Coronary artery (tissue), 2 donors: ENCODE measurements around the gene NCBP3.
A peak's percentile ranks its signal among the peaks of the same experiment; 100 is the strongest.
"Not testable (repeated sequence)": the region's sequence is repeated elsewhere in the genome, so short reads cannot be mapped to it uniquely, and the experiment has no call there.

Source experiments
- DNase-seq: peaks from one replicate; pipeline ENCODE4 v3.0.0-alpha.2; 2017; ENCODE audit warnings: low spot score
- H3K27ac ChIP-seq, 2 donors: fragments of 200-600 bp; sonication (generic); one replicate each; pipeline ENCODE4 v1.5.1; 2016 to 2019
- H3K4me3 ChIP-seq: fragments of 200-600 bp; sonication (generic); 2 replicates; pipeline ENCODE4 v1.5.1; 2016; ENCODE audit warnings: mild to moderate bottlenecking, moderate library complexity
- TF ChIP-seq, protein P1 (sequence below): fragments of 200-600 bp; sonication (generic); IDR thresholded peaks from one replicate; pipeline ENCODE4 v1.5.1; 2019; ENCODE audit warnings: antibody characterized with exemption

The NCBP3 gene

DNA sequence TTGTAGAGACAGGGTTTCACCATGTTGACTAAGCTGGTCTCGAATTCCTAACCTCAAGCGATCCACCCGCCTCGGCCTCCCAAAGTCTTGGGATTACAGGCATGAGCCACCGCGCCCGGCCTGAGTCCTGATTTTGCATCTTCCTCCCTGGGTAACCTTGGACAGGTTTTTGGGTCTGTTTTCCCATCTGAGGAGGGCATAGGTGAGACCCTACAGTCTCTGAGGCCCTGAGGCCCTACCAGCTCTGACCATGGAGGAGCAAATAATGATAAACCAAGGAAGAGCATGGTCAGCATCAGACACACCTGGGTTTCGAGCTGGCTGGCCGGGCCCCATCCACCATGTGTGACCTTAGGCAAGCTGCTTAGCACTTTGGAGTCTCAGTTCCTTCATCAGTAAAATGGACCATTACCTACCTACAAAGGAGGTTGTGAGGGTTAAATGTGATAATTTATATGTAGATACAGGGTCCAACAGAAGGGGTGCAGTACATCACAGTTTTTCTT is 1.2 kb upstream of the NCBP3 start:
- no peak overlapping the region for H3K4me3 ChIP-seq
- H3K27ac ChIP-seq, result no peak overlapping the region
- DNase-seq, result no peak
- TF ChIP-seq, protein P1, sequence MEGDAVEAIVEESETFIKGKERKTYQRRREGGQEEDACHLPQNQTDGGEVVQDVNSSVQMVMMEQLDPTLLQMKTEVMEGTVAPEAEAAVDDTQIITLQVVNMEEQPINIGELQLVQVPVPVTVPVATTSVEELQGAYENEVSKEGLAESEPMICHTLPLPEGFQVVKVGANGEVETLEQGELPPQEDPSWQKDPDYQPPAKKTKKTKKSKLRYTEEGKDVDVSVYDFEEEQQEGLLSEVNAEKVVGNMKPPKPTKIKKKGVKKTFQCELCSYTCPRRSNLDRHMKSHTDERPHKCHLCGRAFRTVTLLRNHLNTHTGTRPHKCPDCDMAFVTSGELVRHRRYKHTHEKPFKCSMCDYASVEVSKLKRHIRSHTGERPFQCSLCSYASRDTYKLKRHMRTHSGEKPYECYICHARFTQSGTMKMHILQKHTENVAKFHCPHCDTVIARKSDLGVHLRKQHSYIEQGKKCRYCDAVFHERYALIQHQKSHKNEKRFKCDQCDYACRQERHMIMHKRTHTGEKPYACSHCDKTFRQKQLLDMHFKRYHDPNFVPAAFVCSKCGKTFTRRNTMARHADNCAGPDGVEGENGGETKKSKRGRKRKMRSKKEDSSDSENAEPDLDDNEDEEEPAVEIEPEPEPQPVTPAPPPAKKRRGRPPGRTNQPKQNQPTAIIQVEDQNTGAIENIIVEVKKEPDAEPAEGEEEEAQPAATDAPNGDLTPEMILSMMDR, result no peak

DNA sequence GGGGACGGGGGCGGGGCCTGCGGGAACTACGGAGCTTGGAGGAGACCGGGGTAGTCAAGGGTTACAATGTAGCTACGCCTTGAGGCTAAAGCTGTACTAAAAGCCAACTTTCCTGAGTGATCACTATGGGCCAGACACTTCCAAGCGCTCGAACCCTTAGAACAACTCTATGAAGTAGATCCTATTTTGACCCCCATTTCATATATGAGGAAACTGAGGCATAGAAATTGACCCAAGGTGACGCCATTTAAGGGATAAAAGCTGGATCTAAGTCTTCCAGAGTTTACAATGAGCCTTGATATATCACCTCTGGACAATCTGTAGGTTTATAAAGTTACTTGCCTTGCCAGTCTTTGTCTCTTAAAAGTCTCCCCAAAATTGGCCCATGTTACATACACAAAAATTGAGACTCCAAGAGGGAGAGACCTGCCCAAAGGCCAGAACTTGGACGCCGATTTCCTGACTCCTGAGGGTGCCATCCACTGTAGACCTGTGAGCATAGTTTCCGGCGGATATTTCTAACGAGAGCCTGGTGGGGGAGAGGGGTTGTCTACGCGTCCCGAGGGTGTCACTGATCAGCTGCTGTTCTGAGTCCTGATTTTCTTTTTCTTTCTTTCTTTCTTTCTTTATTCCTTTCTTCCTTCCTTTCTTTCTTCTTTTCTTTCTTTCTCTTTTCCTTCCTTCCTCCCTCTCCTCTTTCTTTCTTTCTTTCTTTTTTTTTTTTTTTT is 555 bp upstream of the NCBP3 start:
- Histone ChIP-seq H3K4me3 (peak overlapping the region; percentile 87), H3K27ac (no peak overlapping the region)
- no peak for DNase-seq
- TF ChIP-seq, protein P1, result no peak

DNA sequence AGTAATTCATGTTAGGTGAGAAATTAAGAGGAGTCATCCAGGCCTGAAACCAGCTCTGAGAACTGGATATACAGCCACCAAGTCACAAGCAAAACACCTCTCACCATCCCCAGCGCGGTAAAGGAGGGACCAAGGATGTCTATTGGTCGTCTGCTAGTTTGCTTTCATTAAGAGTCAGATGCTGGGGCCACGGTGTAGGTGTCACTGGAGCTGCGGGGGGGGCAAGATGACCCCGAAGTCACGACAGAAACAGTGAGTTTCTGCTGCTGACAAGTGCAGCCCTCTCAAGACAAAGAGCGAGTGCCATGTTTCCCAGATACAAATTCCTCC is 790 bp downstream of the NCBP3 start:
- Histone ChIP-seq H3K4me3 (peak overlapping the region; percentile 87), H3K27ac (peak overlapping the region; percentile 75 to 90)
- TF ChIP-seq, protein P1, result no peak
- no peak for DNase-seq

DNA sequence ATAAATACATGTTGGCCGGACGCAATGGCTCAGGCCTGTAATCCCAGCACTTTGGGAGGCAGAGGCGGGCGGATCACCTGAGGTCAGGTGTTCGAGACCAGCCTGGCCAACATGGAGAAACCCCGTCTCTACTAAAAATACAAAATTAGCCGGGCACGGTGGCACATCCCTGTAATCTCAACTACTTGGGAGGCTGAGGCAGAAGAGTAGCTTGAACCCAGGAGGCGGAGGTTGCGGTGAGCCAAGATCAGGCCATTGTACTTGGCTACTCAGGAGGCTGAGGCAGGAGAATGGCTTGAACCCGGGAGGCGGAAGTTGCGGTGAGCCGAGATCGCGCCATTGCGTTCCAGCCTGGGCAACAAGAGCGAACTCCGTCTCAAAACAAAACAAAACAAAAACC is 1.5 kb downstream of the NCBP3 start:
- not testable (repeated sequence) for H3K27ac ChIP-seq, DNase-seq

DNA sequence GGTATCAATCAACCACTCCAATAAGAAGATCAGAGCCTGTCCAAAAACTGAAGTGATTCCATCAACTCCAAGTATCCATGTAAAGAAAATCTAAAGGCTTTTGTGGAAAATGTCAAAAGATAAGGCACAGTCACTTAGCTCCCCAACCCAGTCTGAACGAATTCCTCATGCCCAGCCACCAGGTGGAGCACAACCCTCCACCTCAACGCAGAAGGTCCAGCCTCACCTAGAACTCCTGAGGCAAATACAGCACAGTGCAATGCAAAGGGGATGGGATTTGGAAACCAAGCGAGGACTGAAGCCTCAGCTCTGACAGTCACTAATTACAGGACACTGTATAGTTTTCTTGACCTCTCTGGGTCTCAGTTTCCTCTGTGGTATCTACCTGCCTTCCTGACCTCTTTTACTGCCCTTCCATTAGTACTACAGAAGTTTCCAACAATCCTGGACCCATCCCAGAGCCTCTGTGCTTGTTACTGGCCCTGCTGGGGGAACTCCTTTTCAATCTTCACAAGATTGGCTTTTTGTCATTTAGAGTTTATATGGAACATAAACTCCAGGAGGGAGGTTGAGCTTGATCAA is 2.0 kb downstream of the NCBP3 start:
- TF ChIP-seq, protein P1, result no peak

More for the DNA sequence above, 1.5 kb downstream of the NCBP3 start:
- H3K4me3 ChIP-seq, result not testable (repeated sequence)

DNA sequence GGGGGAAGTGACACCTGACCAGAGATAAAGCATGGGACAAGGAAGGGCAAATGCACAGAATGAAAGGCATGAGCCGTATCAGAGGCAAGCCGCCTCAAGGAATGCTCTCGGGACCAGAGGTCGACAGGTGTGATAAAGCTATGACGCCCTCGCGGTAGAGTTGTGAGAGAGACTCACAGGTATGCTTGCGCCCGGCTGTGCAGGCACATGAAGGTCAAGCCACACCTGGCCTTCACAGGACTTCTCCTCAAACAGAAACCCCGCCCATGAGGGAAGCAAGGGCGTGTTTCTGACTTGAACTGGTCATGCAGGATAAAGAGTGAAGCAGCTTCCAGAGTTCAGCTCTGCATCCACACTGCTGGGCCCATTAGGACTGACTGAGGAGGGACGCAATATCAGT is 7.8 kb downstream of the NCBP3 start:
- no peak overlapping the region for H3K4me3 ChIP-seq

More for the DNA sequence above, 2.0 kb downstream of the NCBP3 start:
- Histone ChIP-seq H3K27ac (no peak overlapping the region), H3K4me3 (no peak overlapping the region)
- no peak for DNase-seq

DNA sequence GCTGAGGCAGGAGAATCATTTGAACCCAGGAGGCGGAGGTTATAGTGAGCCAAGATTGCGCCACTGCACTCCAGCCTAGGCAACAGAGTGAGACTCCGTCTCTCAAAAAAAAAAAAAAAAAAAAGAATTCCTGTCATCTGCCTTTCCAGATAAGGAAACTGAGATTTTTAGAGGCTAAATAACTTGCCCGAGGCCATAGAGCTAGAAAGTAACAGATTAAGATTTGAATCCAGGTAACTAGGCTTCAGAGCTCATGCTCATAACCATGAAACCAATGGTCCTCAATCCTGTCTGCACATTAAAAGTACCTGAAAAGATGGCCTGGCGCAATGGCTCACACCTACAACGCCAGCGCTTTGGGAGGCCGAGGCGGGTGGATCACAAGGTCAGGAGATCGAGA is 9.5 kb downstream of the NCBP3 start:
- DNase-seq, result no peak
- Histone ChIP-seq H3K27ac (no peak overlapping the region), H3K4me3 (no peak overlapping the region)
- TF ChIP-seq, protein P1, result no peak

More for the DNA sequence above, 7.8 kb downstream of the NCBP3 start:
- TF ChIP-seq, protein P1, result no peak
- no peak overlapping the region for H3K27ac ChIP-seq
- no peak for DNase-seq
